WTC11 (cell line): ENCODE results near the gene CACNA1D. TPM values are rescaled to one million over a fixed set of nuclear protein-coding genes. Genes with fewer than 3 reads are reported as not detected.

ENCODE experiments used
- ATAC-seq: fragments of 200-7000 bp; cut with Tn5 transposase; 2 replicates; pipeline ENCODE4 v1.10.0; 2021; ENCODE audit warnings: mild to moderate bottlenecking, moderate library complexity
- CTCF ChIA-PET: fragments of 300-600 bp; sonication (Branson Sonifier 250); formaldehyde crosslinking; loops from one replicate; lab custom pipeline; 2021; ENCODE audit warnings: antibody characterized with exemption; lab: Charles Lee
- POLR2A ChIA-PET: fragments of 350-600 bp; sonication (Branson Sonifier 250); formaldehyde crosslinking; loops from one replicate; lab custom pipeline; 2021; ENCODE audit warnings: antibody characterized with exemption; lab: Charles Lee
- DNase-seq: peaks from one replicate; pipeline ENCODE4 v3.0.0; 2021; ENCODE audit warnings: low spot score
- H3K27ac Mint-ChIP-seq: 2 replicates; pipeline ENCODE4 v1.8.0; 2021; ENCODE audit warnings: mixed read lengths
- H3K27me3 Mint-ChIP-seq: 2 replicates; pipeline ENCODE4 v1.8.0; 2021; ENCODE audit warnings: low read depth, mild to moderate bottlenecking, moderate library complexity, mixed read lengths
- H3K36me3 Mint-ChIP-seq: 2 replicates; pipeline ENCODE4 v1.8.0; 2021; ENCODE audit warnings: mixed read lengths
- H3K4me1 Mint-ChIP-seq: 2 replicates; pipeline ENCODE4 v1.8.0; 2022; ENCODE audit warnings: mixed read lengths
- H3K4me3 Mint-ChIP-seq: 2 replicates; pipeline ENCODE4 v1.8.0; 2021; ENCODE audit warnings: mild to moderate bottlenecking, moderate library complexity, mixed read lengths
- H3K9me3 Mint-ChIP-seq: 2 replicates; pipeline ENCODE4 v1.8.0; 2021; ENCODE audit warnings: mixed read lengths
- CREB1 ChIP-seq: sonication (generic); formaldehyde crosslinking; IDR thresholded peaks from 2 replicates; pipeline ENCODE4 v1.8.0; 2023; ENCODE audit warnings: mild to moderate bottlenecking, missing genetic modification reagents
- CREM ChIP-seq: sonication (generic); formaldehyde crosslinking; IDR thresholded peaks from 2 replicates; pipeline ENCODE4 v1.8.1; 2022; ENCODE audit warnings: mild to moderate bottlenecking, missing genetic modification reagents, moderate library complexity
- EMX1 ChIP-seq: fragments of 250-450 bp; sonication (Bioruptor Pico); IDR thresholded peaks from 2 replicates; pipeline ENCODE4 v1.8.0; 2021; ENCODE audit warnings: mild to moderate bottlenecking
- IRF2 ChIP-seq: sonication (generic); formaldehyde crosslinking; IDR thresholded peaks from 2 replicates; pipeline ENCODE4 v1.8.0; 2022; ENCODE audit warnings: low read depth, missing genetic modification reagents, borderline replicate concordance
- MYBL2 ChIP-seq: sonication (generic); formaldehyde crosslinking; IDR thresholded peaks from 2 replicates; pipeline ENCODE4 v1.8.1; 2023; ENCODE audit warnings: mild to moderate bottlenecking, moderate library complexity, missing genetic modification reagents
- NFATC4 ChIP-seq: fragments of 250-450 bp; sonication (Bioruptor Pico); IDR thresholded peaks from 2 replicates; pipeline ENCODE4 v1.9.0; 2021; ENCODE audit warnings: mild to moderate bottlenecking
- RELA ChIP-seq: sonication (generic); formaldehyde crosslinking; IDR thresholded peaks from 2 replicates; pipeline ENCODE4 v1.8.1; 2022; ENCODE audit warnings: missing genetic modification reagents, mild to moderate bottlenecking, borderline replicate concordance
- SMAD4 ChIP-seq: sonication (generic); formaldehyde crosslinking; IDR thresholded peaks from 2 replicates; pipeline ENCODE4 v1.8.0; 2022; ENCODE audit warnings: mild to moderate bottlenecking, missing genetic modification reagents
- SP1 ChIP-seq: sonication (generic); formaldehyde crosslinking; conservative IDR thresholded peaks from 2 replicates; pipeline ENCODE4 v1.8.1; 2022; ENCODE audit warnings: missing genetic modification reagents
- TEAD4 ChIP-seq: sonication (generic); formaldehyde crosslinking; IDR thresholded peaks from 2 replicates; pipeline ENCODE4 v1.8.0; 2022; ENCODE audit warnings: mild to moderate bottlenecking, missing genetic modification reagents
- ZNF219 ChIP-seq: sonication (generic); formaldehyde crosslinking; IDR thresholded peaks from 2 replicates; pipeline ENCODE4 v1.8.0; 2023; ENCODE audit warnings: missing genetic modification reagents, mild to moderate bottlenecking, borderline replicate concordance
- ZNF263 ChIP-seq: sonication (generic); formaldehyde crosslinking; IDR thresholded peaks from 2 replicates; pipeline ENCODE4 v1.8.1; 2022; ENCODE audit warnings: low read depth, mild to moderate bottlenecking, moderate library complexity, missing genetic modification reagents
- ZNF317 ChIP-seq: sonication (generic); formaldehyde crosslinking; IDR thresholded peaks from 2 replicates; pipeline ENCODE4 v1.8.1; 2023; ENCODE audit warnings: low read depth, mild to moderate bottlenecking, moderate library complexity, missing genetic modification reagents, borderline replicate concordance
- ZNF396 ChIP-seq: fragments of 250-450 bp; sonication (Bioruptor Pico); IDR thresholded peaks from 2 replicates; pipeline ENCODE4 v1.8.0; 2021; ENCODE audit warnings: mild to moderate bottlenecking, moderate library complexity, borderline replicate concordance
- total RNA-seq: library from RNA; stranded (reverse); gene quantifications from 3 replicates; pipeline ENCODE4 v1.2.3, GENCODE V29; 2021
- TF ChIP-seq, protein P1 (sequence below): fragments of 250-450 bp; sonication (Bioruptor Pico); conservative IDR thresholded peaks from 2 replicates; pipeline ENCODE4 v1.9.0; 2021; ENCODE audit warnings: mild to moderate bottlenecking
- TF ChIP-seq, protein P2 (sequence below): sonication (generic); formaldehyde crosslinking; IDR thresholded peaks from 2 replicates; pipeline ENCODE4 v1.8.0; 2022; ENCODE audit warnings: mild to moderate bottlenecking, missing genetic modification reagents
- TF ChIP-seq, protein P3 (sequence below): sonication (generic); formaldehyde crosslinking; IDR thresholded peaks from 2 replicates; pipeline ENCODE4 v1.8.0; 2022; ENCODE audit warnings: mild to moderate bottlenecking, missing genetic modification reagents
- TF ChIP-seq, protein P4 (sequence below): sonication (generic); formaldehyde crosslinking; IDR thresholded peaks from 2 replicates; pipeline ENCODE4 v1.8.0; 2023; ENCODE audit warnings: mild to moderate bottlenecking, missing genetic modification reagents
- TF ChIP-seq, protein P5 (sequence below): fragments of 250-450 bp; sonication (Bioruptor Pico); IDR thresholded peaks from 2 replicates; pipeline ENCODE4 v2.1.2; 2022; ENCODE audit warnings: mild to moderate bottlenecking, moderate library complexity
- TF ChIP-seq, protein P6 (sequence below): fragments of 250-450 bp; sonication (Bioruptor Pico); IDR thresholded peaks from 2 replicates; pipeline ENCODE4 v1.9.0; 2021; ENCODE audit warnings: mild to moderate bottlenecking, borderline replicate concordance

CACNA1D gene
- total RNA-seq, 1 experiment from 2014 or later, result 2.3 TPM

DNA sequence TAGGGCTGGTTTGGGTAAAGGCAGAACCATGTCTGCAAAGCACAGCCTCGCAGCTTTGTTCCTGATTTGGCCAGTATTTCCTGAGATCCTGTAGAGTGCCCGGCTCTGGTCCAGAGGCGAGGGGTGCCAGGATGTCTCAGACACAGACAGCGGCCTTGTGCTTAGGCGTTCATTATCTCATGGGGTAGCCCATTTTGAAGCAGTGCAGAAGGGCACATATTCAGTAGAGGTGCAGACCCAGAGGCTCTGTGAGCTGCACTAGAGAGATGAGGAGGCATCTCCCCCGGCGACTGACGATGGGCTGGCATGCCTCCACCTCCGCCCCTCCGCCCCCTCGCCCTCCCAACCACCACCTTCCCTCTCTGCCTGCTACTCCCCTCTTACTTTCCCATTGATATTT, 181.5 kb downstream of the CACNA1D start (continued):
- TF ChIP-seq, protein P1, sequence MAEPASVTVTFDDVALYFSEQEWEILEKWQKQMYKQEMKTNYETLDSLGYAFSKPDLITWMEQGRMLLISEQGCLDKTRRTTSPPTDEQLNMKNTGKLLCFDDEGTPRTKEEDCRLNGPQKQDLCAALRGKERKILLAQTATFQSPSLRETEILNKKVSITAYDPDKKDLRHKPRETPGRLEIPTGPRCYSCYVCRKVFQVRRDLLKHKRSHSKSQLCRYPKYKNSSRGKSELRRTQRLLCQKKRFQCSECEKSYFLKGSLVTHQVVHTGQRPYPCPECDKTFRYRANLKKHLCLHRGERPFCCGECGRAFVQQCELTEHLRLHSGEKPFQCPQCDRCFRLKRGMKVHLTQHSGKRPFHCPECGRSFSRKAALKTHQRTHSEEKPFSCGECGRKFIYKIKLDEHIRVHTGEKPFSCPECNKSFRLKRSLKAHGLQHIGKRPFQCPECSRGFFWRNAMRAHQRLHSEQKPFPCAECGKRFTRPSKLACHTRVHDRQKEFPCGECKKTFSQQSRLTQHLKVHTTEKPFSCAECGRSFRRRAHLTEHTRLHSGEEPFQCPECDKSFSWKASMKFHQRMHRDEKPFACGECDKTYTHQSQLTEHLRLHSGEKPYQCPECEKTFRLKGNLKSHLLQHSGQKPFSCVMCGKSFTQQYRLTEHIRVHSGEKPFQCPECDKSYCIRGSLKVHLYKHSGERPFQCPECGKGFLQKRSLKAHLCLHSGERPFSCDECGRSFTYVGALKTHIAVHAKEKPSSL (CRISPR knock-in tag), result no peak
- TF ChIP-seq CREM (CRISPR knock-in tag), result no peak
- no peak for TF ChIP-seq EMX1 (CRISPR knock-in tag)
- TF ChIP-seq CREB1 (CRISPR knock-in tag), result no peak
- no peak for TF ChIP-seq RELA (CRISPR knock-in tag)
- TF ChIP-seq, protein P2, sequence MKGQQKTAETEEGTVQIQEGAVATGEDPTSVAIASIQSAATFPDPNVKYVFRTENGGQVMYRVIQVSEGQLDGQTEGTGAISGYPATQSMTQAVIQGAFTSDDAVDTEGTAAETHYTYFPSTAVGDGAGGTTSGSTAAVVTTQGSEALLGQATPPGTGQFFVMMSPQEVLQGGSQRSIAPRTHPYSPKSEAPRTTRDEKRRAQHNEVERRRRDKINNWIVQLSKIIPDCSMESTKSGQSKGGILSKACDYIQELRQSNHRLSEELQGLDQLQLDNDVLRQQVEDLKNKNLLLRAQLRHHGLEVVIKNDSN (CRISPR knock-in tag), result no peak

DNA sequence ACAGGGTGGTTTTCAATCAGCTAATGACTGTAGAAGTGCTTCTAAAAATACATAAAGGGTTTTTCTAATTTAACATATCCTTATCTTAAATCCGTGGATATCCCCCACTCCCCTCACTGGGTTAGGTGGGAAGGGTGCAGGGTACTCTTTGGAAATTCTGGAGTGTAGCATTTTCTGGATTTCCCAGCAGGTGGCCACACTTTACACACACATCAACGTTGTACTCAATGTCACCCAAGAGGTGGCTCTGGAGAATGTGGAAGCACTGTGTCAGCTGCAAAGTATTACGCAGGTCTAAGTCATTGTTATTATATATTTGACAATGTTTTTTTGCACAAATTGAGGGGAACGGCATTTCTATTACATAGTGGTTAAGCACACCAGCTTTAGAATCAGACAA, 183.0 kb downstream of the CACNA1D start:
- Mint-ChIP-seq H3K27me3 (no peaks in the 10 kb centered on the region; the same call in 1 of the 2 replicates), H3K9me3 (no peaks in the 10 kb centered on the region)
- POLR2A ChIA-PET, result no interaction called here
- TF ChIP-seq EMX1 (CRISPR knock-in tag), result no peak
- TF ChIP-seq, all 79 proteins: peak for 0
- DNase-seq (no peak), ATAC-seq (no peak)
- H3K27ac Mint-ChIP-seq, result no peak overlapping the region
- H3K4me1 Mint-ChIP-seq, result no peaks in the 10 kb centered on the region
- no peak overlapping the region for H3K4me3 Mint-ChIP-seq
- no peaks in the 10 kb centered on the region for H3K36me3 Mint-ChIP-seq
- CTCF ChIA-PET, result interaction anchor here (1.3 kb wide), 1 partner anchor 9 kb away, joined by 4 read pairs; no protein-coding TSS in a partner anchor

DNA sequence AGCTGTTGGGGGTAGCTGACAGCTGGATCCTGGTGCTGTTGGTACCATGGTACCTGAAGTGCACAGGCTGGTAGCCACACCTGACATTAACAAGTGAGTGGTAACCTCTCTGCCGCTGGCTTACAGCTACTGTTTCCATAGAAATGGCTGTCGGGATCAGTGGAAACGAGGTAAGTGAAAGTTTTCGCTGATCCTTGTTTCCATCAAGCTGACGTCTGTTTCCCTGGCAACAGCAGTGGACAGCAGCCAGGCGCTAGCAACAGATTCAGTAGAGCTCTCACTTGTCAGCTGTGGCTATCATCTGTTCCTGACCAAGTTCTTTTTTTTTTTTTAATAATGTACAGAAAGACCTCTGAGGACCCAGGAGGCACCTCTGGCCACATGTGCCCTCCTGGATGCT, 185.6 kb downstream of the CACNA1D start:
- Mint-ChIP-seq H3K9me3 (no peaks in the 10 kb centered on the region), H3K27ac (no peak overlapping the region), H3K4me3 (no peak overlapping the region), H3K36me3 (no peaks in the 10 kb centered on the region), H3K27me3 (no peaks in the 10 kb centered on the region; the same call in 1 of the 2 replicates), H3K4me1 (no peaks in the 10 kb centered on the region)
- POLR2A ChIA-PET, result no interaction called here
- DNase-seq (no peak), ATAC-seq (no peak)
- CTCF ChIA-PET, result interaction anchor here (1.3 to 1.9 kb wide), 3 partner anchors 10 to 30 kb away, joined by 3 to 7 read pairs (median 5); no protein-coding TSS in a partner anchor
- TF ChIP-seq, protein P3, sequence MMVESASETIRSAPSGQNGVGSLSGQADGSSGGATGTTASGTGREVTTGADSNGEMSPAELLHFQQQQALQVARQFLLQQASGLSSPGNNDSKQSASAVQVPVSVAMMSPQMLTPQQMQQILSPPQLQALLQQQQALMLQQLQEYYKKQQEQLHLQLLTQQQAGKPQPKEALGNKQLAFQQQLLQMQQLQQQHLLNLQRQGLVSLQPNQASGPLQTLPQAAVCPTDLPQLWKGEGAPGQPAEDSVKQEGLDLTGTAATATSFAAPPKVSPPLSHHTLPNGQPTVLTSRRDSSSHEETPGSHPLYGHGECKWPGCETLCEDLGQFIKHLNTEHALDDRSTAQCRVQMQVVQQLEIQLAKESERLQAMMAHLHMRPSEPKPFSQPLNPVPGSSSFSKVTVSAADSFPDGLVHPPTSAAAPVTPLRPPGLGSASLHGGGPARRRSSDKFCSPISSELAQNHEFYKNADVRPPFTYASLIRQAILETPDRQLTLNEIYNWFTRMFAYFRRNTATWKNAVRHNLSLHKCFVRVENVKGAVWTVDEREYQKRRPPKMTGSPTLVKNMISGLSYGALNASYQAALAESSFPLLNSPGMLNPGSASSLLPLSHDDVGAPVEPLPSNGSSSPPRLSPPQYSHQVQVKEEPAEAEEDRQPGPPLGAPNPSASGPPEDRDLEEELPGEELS, result no peak
- TF ChIP-seq TEAD4 (CRISPR knock-in tag), result no peak
- TF ChIP-seq SMAD4 (CRISPR knock-in tag), result no peak
- no peak for TF ChIP-seq ZNF219
- no peak for TF ChIP-seq IRF2 (CRISPR knock-in tag)
- TF ChIP-seq, protein P4, sequence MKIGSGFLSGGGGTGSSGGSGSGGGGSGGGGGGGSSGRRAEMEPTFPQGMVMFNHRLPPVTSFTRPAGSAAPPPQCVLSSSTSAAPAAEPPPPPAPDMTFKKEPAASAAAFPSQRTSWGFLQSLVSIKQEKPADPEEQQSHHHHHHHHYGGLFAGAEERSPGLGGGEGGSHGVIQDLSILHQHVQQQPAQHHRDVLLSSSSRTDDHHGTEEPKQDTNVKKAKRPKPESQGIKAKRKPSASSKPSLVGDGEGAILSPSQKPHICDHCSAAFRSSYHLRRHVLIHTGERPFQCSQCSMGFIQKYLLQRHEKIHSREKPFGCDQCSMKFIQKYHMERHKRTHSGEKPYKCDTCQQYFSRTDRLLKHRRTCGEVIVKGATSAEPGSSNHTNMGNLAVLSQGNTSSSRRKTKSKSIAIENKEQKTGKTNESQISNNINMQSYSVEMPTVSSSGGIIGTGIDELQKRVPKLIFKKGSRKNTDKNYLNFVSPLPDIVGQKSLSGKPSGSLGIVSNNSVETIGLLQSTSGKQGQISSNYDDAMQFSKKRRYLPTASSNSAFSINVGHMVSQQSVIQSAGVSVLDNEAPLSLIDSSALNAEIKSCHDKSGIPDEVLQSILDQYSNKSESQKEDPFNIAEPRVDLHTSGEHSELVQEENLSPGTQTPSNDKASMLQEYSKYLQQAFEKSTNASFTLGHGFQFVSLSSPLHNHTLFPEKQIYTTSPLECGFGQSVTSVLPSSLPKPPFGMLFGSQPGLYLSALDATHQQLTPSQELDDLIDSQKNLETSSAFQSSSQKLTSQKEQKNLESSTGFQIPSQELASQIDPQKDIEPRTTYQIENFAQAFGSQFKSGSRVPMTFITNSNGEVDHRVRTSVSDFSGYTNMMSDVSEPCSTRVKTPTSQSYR (CRISPR knock-in tag), result no peak
- no peak for TF ChIP-seq EMX1 (CRISPR knock-in tag)
- TF ChIP-seq ZNF263 (CRISPR knock-in tag), result no peak
- TF ChIP-seq ZNF396 (CRISPR knock-in tag), result no peak
- TF ChIP-seq, protein P5, sequence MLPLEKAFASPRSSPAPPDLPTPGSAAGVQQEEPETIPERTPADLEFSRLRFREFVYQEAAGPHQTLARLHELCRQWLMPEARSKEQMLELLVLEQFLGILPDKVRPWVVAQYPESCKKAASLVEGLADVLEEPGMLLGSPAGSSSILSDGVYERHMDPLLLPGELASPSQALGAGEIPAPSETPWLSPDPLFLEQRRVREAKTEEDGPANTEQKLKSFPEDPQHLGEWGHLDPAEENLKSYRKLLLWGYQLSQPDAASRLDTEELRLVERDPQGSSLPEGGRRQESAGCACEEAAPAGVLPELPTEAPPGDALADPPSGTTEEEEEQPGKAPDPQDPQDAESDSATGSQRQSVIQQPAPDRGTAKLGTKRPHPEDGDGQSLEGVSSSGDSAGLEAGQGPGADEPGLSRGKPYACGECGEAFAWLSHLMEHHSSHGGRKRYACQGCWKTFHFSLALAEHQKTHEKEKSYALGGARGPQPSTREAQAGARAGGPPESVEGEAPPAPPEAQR (CRISPR knock-in tag), result no peak
- no peak for TF ChIP-seq SP1 (CRISPR knock-in tag)
- TF ChIP-seq, protein P6, sequence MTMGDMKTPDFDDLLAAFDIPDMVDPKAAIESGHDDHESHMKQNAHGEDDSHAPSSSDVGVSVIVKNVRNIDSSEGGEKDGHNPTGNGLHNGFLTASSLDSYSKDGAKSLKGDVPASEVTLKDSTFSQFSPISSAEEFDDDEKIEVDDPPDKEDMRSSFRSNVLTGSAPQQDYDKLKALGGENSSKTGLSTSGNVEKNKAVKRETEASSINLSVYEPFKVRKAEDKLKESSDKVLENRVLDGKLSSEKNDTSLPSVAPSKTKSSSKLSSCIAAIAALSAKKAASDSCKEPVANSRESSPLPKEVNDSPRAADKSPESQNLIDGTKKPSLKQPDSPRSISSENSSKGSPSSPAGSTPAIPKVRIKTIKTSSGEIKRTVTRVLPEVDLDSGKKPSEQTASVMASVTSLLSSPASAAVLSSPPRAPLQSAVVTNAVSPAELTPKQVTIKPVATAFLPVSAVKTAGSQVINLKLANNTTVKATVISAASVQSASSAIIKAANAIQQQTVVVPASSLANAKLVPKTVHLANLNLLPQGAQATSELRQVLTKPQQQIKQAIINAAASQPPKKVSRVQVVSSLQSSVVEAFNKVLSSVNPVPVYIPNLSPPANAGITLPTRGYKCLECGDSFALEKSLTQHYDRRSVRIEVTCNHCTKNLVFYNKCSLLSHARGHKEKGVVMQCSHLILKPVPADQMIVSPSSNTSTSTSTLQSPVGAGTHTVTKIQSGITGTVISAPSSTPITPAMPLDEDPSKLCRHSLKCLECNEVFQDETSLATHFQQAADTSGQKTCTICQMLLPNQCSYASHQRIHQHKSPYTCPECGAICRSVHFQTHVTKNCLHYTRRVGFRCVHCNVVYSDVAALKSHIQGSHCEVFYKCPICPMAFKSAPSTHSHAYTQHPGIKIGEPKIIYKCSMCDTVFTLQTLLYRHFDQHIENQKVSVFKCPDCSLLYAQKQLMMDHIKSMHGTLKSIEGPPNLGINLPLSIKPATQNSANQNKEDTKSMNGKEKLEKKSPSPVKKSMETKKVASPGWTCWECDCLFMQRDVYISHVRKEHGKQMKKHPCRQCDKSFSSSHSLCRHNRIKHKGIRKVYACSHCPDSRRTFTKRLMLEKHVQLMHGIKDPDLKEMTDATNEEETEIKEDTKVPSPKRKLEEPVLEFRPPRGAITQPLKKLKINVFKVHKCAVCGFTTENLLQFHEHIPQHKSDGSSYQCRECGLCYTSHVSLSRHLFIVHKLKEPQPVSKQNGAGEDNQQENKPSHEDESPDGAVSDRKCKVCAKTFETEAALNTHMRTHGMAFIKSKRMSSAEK (CRISPR knock-in tag), result no peak
- TF ChIP-seq ZNF317, result no peak
- TF ChIP-seq RELA (CRISPR knock-in tag), result no peak
- TF ChIP-seq MYBL2 (CRISPR knock-in tag), result no peak
- no peak for TF ChIP-seq NFATC4
